GM13976 (cell line): Measurements from ENCODE around the gene TMEM132D.

Experiments used
- DNase-seq: peaks from one replicate; pipeline ENCODE4 v3.0.0; 2012; ENCODE audit warnings: low spot score
- in situ Hi-C: fragments of 300-500 bp; cut with MboI; formaldehyde crosslinking; loops from one replicate; pipeline ENCODE4 v1.12.0; 2022; ENCODE audit warnings: low sequenced_read_pairs, mixed read lengths, inconsistent platforms; ENCODE audit not compliant: unreplicated experiment
- TF ChIP-seq, protein P1 (sequence below): IDR thresholded peaks from 2 replicates; pipeline ENCODE4 v1.5.1; 2012; ENCODE audit warnings: borderline replicate concordance, mild to moderate bottlenecking; ENCODE audit not compliant: insufficient read depth; ENCODE audit errors: extremely low read depth, missing control alignments, control extremely low read depth

Gene TMEM132D

GRCh38 chr12:129534966-129535750 lies 368.7 kb downstream of the TMEM132D start:
- TF ChIP-seq, protein P1, sequence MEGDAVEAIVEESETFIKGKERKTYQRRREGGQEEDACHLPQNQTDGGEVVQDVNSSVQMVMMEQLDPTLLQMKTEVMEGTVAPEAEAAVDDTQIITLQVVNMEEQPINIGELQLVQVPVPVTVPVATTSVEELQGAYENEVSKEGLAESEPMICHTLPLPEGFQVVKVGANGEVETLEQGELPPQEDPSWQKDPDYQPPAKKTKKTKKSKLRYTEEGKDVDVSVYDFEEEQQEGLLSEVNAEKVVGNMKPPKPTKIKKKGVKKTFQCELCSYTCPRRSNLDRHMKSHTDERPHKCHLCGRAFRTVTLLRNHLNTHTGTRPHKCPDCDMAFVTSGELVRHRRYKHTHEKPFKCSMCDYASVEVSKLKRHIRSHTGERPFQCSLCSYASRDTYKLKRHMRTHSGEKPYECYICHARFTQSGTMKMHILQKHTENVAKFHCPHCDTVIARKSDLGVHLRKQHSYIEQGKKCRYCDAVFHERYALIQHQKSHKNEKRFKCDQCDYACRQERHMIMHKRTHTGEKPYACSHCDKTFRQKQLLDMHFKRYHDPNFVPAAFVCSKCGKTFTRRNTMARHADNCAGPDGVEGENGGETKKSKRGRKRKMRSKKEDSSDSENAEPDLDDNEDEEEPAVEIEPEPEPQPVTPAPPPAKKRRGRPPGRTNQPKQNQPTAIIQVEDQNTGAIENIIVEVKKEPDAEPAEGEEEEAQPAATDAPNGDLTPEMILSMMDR: no peak
- DNase-seq: no peak
- in situ Hi-C loops: no loop called here

DNA sequence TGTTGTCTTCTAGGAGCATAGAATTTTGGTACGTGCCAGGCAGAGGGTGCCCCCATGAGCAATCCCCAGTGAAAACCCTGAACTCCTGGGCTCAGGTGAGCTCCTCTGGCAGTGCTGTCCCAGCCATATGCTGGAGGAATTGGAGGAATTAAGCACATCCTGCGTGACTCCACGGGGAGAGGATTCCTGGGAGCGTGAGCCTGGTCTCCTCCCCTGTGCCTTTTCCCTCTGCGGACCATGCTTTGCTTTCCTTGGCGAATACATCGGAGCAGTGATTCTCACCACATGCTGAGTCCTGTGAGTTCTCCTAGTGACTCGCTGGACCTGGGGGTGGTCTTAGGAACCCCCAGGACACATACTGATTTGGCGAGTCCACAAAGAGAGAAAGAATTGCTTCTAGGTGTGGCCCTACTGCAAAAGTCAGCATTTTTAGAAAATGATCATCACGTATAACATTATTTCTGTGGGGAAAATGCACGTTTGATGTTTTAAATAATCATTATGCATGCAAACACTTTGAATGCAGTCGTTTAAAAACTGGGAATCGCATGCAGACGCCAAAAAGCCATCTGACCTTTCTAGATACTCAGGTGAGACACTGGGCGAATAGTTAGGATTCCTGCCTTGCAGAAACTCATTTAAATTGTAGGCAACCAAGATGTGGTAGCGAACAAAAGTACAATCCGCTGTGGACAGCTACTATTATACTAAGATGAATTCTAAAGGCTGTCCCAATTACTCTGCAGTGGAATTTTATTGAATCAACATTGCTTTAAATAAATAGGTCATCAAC lies 370.9 kb downstream of the TMEM132D start:
- DNase-seq: no peak
- in situ Hi-C loops: no loop called here
- TF ChIP-seq, protein P1: no peak

GRCh38 chr12:129532082-129532481 lies 371.7 kb downstream of the TMEM132D start:
- TF ChIP-seq, protein P1: no peak
- DNase-seq: no peak
- in situ Hi-C loops: no loop called here

GRCh38 chr12:129530984-129531383 lies 372.8 kb downstream of the TMEM132D start:
- DNase-seq: no peak
- in situ Hi-C loops: no loop called here
- TF ChIP-seq, protein P1: no peak

- DNase-seq: no peak
- TF ChIP-seq, protein P1: no peak
- in situ Hi-C loops: no loop called here
Observed at GRCh38 chr12:129530517-129530916, 373.3 kb downstream of the TMEM132D start.

- TF ChIP-seq, protein P1: no peak
- in situ Hi-C loops: no loop called here
- no peak for DNase-seq
Observed at GRCh38 chr12:129527506-129527905, 376.3 kb downstream of the TMEM132D start.
